Left ventricle myocardium inferior (tissue), 1 donor: ENCODE results near the gene USP5. TPM values are rescaled to one million over a fixed set of nuclear protein-coding genes. Genes with fewer than 3 reads are reported as not detected.
"Not testable (repeated sequence)": the region's sequence is repeated elsewhere in the genome, so short reads cannot be mapped to it uniquely, and the experiment has no call there.

Experiments
- DNase-seq: peaks from one replicate; pipeline ENCODE4 v3.0.0-alpha.2; 2020
- H3K27ac ChIP-seq: fragments of 200-600 bp; replicated peaks from 2 replicates; pipeline ENCODE4 v1.8.0; 2021
- H3K27me3 ChIP-seq: fragments of 200-600 bp; 2 replicates; pipeline ENCODE4 v1.8.0; 2021; ENCODE audit warnings: low read depth
- H3K36me3 ChIP-seq: fragments of 200-600 bp; 2 replicates; pipeline ENCODE4 v1.8.0; 2021
- H3K4me1 ChIP-seq: fragments of 200-600 bp; 2 replicates; pipeline ENCODE4 v1.8.0; 2021
- H3K4me3 ChIP-seq: fragments of 200-600 bp; 2 replicates; pipeline ENCODE4 v1.8.0; 2021; ENCODE audit warnings: mild to moderate bottlenecking, moderate library complexity
- H3K9me3 ChIP-seq: fragments of 200-600 bp; replicated peaks from 2 replicates; pipeline ENCODE4 v1.8.0; 2021
- intact Hi-C: fragments of 100-400 bp; cut with micrococcal nuclease; formaldehyde crosslinking; loops from one replicate; pipeline ENCODE4 v1.11.0; 2022
- total RNA-seq: library from RNA; stranded (reverse); fragmentation: NEBNext Ultra II Directional; extraction: Animal tissue kit (Norgen Biotek cat#: 25700); gene quantifications from one replicate; pipeline ENCODE4 v1.2.1, GENCODE V29; 2021
- TF ChIP-seq, protein P1 (sequence below): fragments of 200-600 bp; IDR thresholded peaks from 2 replicates; pipeline ENCODE4 v1.8.0; 2021; ENCODE audit warnings: antibody characterized with exemption, mild to moderate bottlenecking, borderline replicate concordance
- donor health status: DM: no; HTN: yes; CAD: no; lungs with severe emphysema.

USP5 gene
- total RNA-seq, 1 donor from 2014 or later = 73.6 TPM

- Histone ChIP-seq H3K4me3 (no peak overlapping the region), H3K27ac (no peak overlapping the region), H3K36me3 (peaks cover 22% of the 10 kb centered on the region), H3K27me3 (no peaks in the 10 kb centered on the region), H3K9me3 (no peaks in the 10 kb centered on the region), H3K4me1 (no peaks in the 10 kb centered on the region)
- TF ChIP-seq, protein P1, sequence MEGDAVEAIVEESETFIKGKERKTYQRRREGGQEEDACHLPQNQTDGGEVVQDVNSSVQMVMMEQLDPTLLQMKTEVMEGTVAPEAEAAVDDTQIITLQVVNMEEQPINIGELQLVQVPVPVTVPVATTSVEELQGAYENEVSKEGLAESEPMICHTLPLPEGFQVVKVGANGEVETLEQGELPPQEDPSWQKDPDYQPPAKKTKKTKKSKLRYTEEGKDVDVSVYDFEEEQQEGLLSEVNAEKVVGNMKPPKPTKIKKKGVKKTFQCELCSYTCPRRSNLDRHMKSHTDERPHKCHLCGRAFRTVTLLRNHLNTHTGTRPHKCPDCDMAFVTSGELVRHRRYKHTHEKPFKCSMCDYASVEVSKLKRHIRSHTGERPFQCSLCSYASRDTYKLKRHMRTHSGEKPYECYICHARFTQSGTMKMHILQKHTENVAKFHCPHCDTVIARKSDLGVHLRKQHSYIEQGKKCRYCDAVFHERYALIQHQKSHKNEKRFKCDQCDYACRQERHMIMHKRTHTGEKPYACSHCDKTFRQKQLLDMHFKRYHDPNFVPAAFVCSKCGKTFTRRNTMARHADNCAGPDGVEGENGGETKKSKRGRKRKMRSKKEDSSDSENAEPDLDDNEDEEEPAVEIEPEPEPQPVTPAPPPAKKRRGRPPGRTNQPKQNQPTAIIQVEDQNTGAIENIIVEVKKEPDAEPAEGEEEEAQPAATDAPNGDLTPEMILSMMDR = no peak
- DNase-seq = no peak
- intact Hi-C loops = no loop called here
Measured at GRCh38 chr12:6884539-6884938, 32.6 kb downstream of the USP5 start.

DNA sequence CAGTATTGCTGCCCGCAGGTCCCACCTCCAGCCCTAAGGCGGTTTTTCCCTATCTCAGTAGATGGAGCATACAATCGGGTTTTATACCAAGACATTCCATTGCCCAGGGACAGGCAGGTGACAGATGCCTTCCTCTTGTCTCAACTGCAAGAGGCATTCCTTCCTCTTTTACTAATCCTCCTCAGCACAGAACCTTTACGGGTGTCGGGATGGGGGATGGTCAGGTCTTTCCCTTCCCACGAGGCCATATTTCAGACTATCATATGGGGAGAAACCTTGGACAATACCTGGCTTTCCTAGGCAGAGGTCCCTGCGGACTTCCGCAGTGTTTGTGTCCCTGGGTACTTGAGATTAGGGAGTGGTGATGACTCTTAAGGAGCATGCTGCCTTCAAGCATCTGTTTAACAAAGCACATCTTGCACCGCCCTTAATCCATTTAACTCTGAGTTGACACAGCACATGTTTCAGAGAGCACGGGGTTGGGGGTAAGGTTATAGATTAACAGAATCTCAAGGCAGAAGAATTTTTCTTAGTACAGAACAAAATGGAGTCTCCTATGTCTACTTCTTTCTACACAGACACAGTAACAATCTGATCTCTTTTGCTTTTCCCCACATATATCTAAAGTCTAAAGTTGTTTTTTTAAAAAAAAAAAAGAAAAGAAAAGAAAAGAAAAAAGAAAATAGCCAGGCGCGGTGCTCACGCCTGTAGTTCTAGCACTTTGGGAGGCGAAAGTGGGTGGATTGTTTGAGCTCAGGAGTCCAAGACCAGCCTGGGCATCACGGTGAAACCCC, 34.5 kb downstream of the USP5 start:
- H3K9me3 ChIP-seq, intact Hi-C loops, H3K4me3 ChIP-seq, H3K27me3 ChIP-seq, H3K4me1 ChIP-seq, H3K27ac ChIP-seq, DNase-seq: not testable (repeated sequence)
- peaks cover 22% of the 10 kb centered on the region for H3K36me3 ChIP-seq

DNA sequence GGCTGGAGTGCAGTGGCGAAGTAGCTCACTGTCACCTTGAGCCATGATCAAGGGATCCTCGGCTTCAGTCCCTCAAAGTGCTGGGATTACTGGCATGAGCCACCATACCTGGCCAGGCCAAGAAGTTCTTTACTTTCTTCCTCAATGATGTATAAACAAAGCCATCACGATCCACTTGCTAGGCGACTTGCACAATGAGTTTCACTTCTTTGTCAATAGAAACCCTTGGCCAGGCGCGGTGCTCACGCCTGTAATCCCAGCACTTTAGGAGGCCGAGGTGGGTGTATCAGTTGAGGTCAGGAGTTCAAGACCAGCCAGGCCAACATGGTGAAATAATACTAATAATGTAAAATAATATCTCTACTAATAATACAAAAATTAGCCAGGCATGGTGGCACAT, 35.5 kb downstream of the USP5 start:
- TF ChIP-seq, protein P1 = no peak
- no peak for DNase-seq
- Histone ChIP-seq H3K36me3 (peaks cover 20% of the 10 kb centered on the region), H3K4me3 (no peak overlapping the region), H3K27ac (no peak overlapping the region), H3K27me3 (no peaks in the 10 kb centered on the region), H3K4me1 (peaks cover 12% of the 10 kb centered on the region), H3K9me3 (no peaks in the 10 kb centered on the region)
- intact Hi-C loops = no loop called here

DNA sequence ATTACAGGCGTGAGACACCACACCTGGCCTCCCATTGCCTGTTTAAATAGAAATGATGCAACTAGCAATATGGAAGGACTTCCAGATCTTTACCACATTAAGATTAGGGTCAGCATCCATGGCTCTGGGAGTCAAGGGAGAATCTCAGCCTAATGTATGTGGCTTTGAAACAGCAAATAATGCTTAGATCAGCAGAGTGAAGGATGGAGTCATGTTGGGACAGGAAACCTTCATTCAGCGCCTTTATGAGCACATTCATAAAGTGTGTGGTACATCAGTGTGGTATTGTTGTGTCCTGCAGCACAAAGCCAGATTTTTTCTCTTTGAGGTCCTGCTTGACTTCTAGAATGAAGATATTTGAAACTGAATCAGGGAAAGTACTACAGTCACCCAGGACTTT, 36.4 kb downstream of the USP5 start:
- no peak overlapping the region for H3K4me3 ChIP-seq
- peaks cover 12% of the 10 kb centered on the region for H3K4me1 ChIP-seq
- TF ChIP-seq, protein P1 = no peak
- no peak for DNase-seq
- intact Hi-C loops = no loop called here
- no peak overlapping the region for H3K27ac ChIP-seq
- no peaks in the 10 kb centered on the region for H3K27me3 ChIP-seq
- H3K36me3 ChIP-seq = peaks cover 13% of the 10 kb centered on the region
- H3K9me3 ChIP-seq = no peaks in the 10 kb centered on the region

- H3K27me3 ChIP-seq, H3K27ac ChIP-seq, H3K4me3 ChIP-seq, H3K9me3 ChIP-seq, intact Hi-C loops, H3K36me3 ChIP-seq, DNase-seq: not testable (repeated sequence)
- H3K4me1 ChIP-seq = peaks cover 12% of the 10 kb centered on the region
Measured at GRCh38 chr12:6888794-6889193, 36.8 kb downstream of the USP5 start.

DNA sequence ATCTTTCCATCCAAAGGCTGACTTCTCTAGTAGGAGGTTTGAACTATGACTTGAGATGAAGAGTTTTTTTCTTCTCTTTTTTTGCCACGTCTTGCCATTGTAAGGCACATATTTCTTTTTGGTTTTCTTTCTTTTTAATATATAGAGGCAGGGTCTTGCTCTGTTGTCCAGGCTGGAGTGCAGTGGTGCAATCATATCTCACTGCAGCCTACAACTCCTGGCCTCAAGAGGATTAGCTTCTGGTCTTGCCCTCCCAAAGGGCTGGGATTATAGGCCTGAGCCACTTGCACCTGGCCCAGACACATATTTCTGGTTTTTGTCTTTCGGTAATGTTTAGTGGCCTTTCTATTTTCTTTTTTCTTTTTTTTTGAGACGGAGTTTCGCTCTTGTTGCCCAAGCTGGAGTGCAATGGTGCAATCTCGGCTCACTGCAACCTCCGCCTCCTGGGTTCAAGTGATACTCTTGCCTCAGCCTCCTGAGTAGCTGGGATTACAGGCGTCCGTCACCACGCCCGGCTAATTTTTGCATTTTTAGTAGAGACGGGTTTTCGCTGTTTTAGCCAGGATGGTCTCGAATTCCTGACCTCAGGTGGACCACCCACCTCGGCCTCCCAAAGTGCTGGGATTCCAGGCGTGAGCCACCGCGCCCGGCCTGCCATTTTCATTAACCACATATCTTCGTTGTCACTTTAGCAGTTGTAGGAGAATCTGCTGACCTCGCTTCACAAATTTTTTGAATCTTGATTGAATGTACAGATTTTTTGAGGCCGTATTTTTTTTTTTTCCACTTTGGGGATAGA, 38.0 kb downstream of the USP5 start:
- Histone ChIP-seq H3K4me1 (peaks cover 12% of the 10 kb centered on the region), H3K27ac (peak overlapping the region; percentile 94)
- H3K4me3 ChIP-seq, H3K36me3 ChIP-seq, DNase-seq, intact Hi-C loops, H3K9me3 ChIP-seq, H3K27me3 ChIP-seq: not testable (repeated sequence)
